Thyroid gland (tissue), 4 donors: Measurements from ENCODE around the gene SCYL1.

Experiments
- POLR2A ChIP-seq, 2 donors: fragments of 450-650 bp; IDR thresholded peaks; one replicate each; pipeline ENCODE4 v1.6.1; 2017; ENCODE audit warnings: antibody characterized with exemption in 2 of 2, mild to moderate bottlenecking in 2 of 2, moderate library complexity in 1 of 2
- TF ChIP-seq, protein P1 (sequence below), 6 experiments: fragments of 200-600 bp in 3 of 6; fragments of 450-650 bp in 3 of 6; sonication (generic) in 3 of 6; IDR thresholded peaks; one replicate each; pipeline ENCODE4 v1.5.1; 2016 to 2019; ENCODE audit warnings: antibody characterized with exemption in 6 of 6, mild to moderate bottlenecking in 2 of 6, inconsistent platforms in 1 of 6, moderate library complexity in 1 of 6

DNA sequence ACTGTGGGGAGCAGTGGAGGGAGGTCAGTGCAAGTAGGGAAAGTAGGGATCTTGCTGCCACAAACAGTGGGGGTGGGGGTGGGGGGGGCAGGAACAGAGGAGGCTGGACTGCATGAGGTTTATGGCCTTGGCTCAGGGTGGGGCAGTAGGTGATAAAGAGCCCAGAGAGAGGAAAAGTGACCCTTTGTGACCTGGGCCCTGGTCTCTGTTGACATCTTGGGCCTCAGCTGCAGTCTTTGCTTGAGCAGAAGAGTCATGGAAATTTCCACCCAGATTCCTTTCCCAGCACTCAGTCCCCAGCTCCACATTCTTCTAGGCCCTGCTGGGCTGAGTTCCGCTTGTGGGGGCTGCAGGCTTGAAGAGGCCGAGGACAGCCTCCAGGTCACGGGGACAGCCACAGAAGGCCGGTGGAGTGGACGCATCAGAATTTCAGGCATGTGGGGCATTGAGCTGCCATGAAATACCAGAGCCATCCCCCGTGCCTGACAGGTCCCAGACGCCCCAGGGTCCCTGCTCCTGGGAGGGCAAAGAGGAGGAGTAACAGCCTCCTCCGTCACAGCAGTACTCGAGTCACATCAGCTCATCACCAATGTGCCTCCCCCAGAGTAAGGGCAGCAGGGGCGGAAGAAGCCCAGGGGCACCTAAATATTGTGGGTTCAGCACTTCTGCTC, 35.7 kb upstream of the SCYL1 start:
- TF ChIP-seq, protein P1, sequence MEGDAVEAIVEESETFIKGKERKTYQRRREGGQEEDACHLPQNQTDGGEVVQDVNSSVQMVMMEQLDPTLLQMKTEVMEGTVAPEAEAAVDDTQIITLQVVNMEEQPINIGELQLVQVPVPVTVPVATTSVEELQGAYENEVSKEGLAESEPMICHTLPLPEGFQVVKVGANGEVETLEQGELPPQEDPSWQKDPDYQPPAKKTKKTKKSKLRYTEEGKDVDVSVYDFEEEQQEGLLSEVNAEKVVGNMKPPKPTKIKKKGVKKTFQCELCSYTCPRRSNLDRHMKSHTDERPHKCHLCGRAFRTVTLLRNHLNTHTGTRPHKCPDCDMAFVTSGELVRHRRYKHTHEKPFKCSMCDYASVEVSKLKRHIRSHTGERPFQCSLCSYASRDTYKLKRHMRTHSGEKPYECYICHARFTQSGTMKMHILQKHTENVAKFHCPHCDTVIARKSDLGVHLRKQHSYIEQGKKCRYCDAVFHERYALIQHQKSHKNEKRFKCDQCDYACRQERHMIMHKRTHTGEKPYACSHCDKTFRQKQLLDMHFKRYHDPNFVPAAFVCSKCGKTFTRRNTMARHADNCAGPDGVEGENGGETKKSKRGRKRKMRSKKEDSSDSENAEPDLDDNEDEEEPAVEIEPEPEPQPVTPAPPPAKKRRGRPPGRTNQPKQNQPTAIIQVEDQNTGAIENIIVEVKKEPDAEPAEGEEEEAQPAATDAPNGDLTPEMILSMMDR (IDR thresholded peaks at IDR 0.05) = peak in 1 of 6 experiments; percentile 19
- TF ChIP-seq POLR2A (IDR thresholded peaks at IDR 0.05) = peak in 1 of 2 donors; percentile 70
